Breast epithelium (tissue), 3 donors: ENCODE results near the gene CADPS2.

Source experiments
- POLR2A ChIP-seq: fragments of 450-650 bp; IDR thresholded peaks from one replicate; pipeline ENCODE4 v1.6.1; 2016; ENCODE audit warnings: antibody characterized with exemption, mild to moderate bottlenecking, moderate library complexity
- POLR2AphosphoS5 ChIP-seq, 3 donors: sonication (generic); formaldehyde crosslinking; IDR thresholded peaks; one replicate each; pipeline ENCODE4 v1.6.1; 2017; ENCODE audit warnings: antibody characterized with exemption in 3 of 3
- TF ChIP-seq, protein P1 (sequence below), 3 donors: fragments of 450-650 bp; IDR thresholded peaks; one replicate each; pipeline ENCODE4 v1.5.1; 2016 to 2017; ENCODE audit warnings: antibody characterized with exemption in 3 of 3, mild to moderate bottlenecking in 3 of 3, moderate library complexity in 3 of 3

DNA sequence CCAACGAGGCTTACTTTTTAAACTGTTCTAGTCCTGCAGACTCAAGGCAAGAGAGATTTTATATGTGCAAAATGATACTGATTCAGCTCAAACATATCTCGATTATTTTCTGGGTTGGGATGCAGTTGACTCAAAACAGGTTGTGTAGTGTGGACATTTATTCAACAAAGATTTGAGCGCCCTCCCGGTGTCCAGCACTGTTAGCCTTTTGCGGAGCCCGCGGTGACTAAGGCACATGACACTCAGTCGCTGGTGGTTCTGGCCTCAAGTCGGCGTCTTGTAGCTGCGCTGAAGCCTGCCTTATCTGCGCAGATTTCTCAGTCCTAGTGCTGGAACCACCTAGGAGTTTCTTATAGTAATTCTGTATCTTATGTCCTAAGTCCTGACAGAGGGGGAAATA, 938 bp upstream of the CADPS2 start:
- TF ChIP-seq, protein P1, sequence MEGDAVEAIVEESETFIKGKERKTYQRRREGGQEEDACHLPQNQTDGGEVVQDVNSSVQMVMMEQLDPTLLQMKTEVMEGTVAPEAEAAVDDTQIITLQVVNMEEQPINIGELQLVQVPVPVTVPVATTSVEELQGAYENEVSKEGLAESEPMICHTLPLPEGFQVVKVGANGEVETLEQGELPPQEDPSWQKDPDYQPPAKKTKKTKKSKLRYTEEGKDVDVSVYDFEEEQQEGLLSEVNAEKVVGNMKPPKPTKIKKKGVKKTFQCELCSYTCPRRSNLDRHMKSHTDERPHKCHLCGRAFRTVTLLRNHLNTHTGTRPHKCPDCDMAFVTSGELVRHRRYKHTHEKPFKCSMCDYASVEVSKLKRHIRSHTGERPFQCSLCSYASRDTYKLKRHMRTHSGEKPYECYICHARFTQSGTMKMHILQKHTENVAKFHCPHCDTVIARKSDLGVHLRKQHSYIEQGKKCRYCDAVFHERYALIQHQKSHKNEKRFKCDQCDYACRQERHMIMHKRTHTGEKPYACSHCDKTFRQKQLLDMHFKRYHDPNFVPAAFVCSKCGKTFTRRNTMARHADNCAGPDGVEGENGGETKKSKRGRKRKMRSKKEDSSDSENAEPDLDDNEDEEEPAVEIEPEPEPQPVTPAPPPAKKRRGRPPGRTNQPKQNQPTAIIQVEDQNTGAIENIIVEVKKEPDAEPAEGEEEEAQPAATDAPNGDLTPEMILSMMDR (IDR thresholded peaks at IDR 0.05): no peak
- TF ChIP-seq POLR2AphosphoS5 (IDR thresholded peaks at IDR 0.05): no peak
- TF ChIP-seq POLR2A: no peak
